Keratinocyte (primary cell): ENCODE data around the gene TMEM52B. TPM values are rescaled to one million over a fixed set of nuclear protein-coding genes. Genes with fewer than 3 reads are reported as not detected.
A peak's percentile ranks its signal among the peaks of the same experiment; 100 is the strongest.

ENCODE experiments used
- DNase-seq: peaks from one replicate; pipeline ENCODE4 v3.0.0-alpha.2; 2011; ENCODE audit warnings: low read depth, missing footprints, low spot score
- FAIRE-seq: peaks from 2 replicates; lab custom pipeline; 2011; peaks lifted over from hg19 to GRCh38; lab: Jason Lieb, UNC
- H2AFZ ChIP-seq: 2 replicates; pipeline ENCODE4 v1.6.0; 2012; ENCODE audit warnings: low read length, control low read depth, inconsistent platforms; ENCODE audit not compliant: control insufficient read depth
- H3K27ac ChIP-seq: 2 replicates; pipeline ENCODE4 v1.5.1; 2011; ENCODE audit warnings: low read length; ENCODE audit not compliant: control insufficient read depth, insufficient read depth
- H3K27me3 ChIP-seq: 3 replicates; pipeline ENCODE4 v1.6.0; 2011; ENCODE audit warnings: low read length; ENCODE audit not compliant: control insufficient read depth, insufficient read depth; ENCODE audit errors: extremely low read depth
- H3K36me3 ChIP-seq, 2 experiments: 2 replicates in 1 of 2; 3 replicates in 1 of 2; pipeline ENCODE4 v1.5.1; 2011; ENCODE audit warnings: low read length in 2 of 2, mild to moderate bottlenecking in 1 of 2; ENCODE audit not compliant: control insufficient read depth in 2 of 2, insufficient read depth in 2 of 2; ENCODE audit errors: extremely low read depth in 1 of 2
- H3K4me1 ChIP-seq: 3 replicates; pipeline ENCODE4 v1.5.1; 2011; ENCODE audit warnings: low read length; ENCODE audit not compliant: control insufficient read depth, insufficient read depth; ENCODE audit errors: extremely low read depth
- H3K4me2 ChIP-seq: 3 replicates; pipeline ENCODE4 v1.6.0; 2011; ENCODE audit warnings: low read depth, low read length; ENCODE audit not compliant: control insufficient read depth, insufficient read depth; ENCODE audit errors: extremely low read depth
- H3K4me3 ChIP-seq, 3 experiments: fragments of 200-600 bp in 1 of 3; sonication (generic) in 1 of 3; 2 replicates in 2 of 3; 3 replicates in 1 of 3; pipeline ENCODE4 v1.5.1; 2011 to 2016; ENCODE audit warnings: low read length in 3 of 3, mild to moderate bottlenecking in 3 of 3, control low read depth in 2 of 3, inconsistent platforms in 1 of 3, low read depth in 1 of 3, mixed read lengths in 1 of 3, mixed run types in 1 of 3, moderate library complexity in 1 of 3; ENCODE audit not compliant: control insufficient read depth in 2 of 3, insufficient read depth in 2 of 3; ENCODE audit errors: extremely low read depth in 1 of 3
- H3K79me2 ChIP-seq: 2 replicates; pipeline ENCODE4 v1.6.0; 2012; ENCODE audit warnings: low read length; ENCODE audit not compliant: control insufficient read depth, insufficient read depth
- H3K9ac ChIP-seq: 3 replicates; pipeline ENCODE4 v1.6.0; 2011; ENCODE audit warnings: low read length; ENCODE audit not compliant: control insufficient read depth, insufficient read depth; ENCODE audit errors: extremely low read depth
- H3K9me1 ChIP-seq: 3 replicates; pipeline ENCODE4 v1.6.0; 2011; ENCODE audit warnings: low read length; ENCODE audit not compliant: control insufficient read depth, insufficient read depth; ENCODE audit errors: extremely low read depth
- H3K9me3 ChIP-seq: 2 replicates; pipeline ENCODE4 v1.5.1; 2012; ENCODE audit warnings: low read depth, low read length; ENCODE audit not compliant: control insufficient read depth
- H4K20me1 ChIP-seq: 3 replicates; pipeline ENCODE4 v1.6.0; 2011; ENCODE audit warnings: low read length; ENCODE audit not compliant: control insufficient read depth, insufficient read depth; ENCODE audit errors: extremely low read depth
- EZH2 ChIP-seq: IDR thresholded peaks from one replicate; pipeline ENCODE4 v1.6.1; 2012; ENCODE audit warnings: inconsistent platforms, mild to moderate bottlenecking, low read length, moderate library complexity
- dilution Hi-C: fragments of 300-500 bp; cut with MboI; formaldehyde crosslinking; loops from one replicate; pipeline ENCODE4 v1.7.0; 2020; ENCODE audit warnings: low sequenced_read_pairs; ENCODE audit not compliant: extremely low pct_ligation_motif_present
- polyA minus RNA-seq, 3 experiments: library from RNA; depleted of rRNA, polyadenylated mRNA; stranded (reverse); fragments of >200 nt; gene quantifications; 1 replicate in 1 of 3; 2 replicates in 1 of 3; 3 replicates in 1 of 3; pipeline ENCODE4 v1.2.3, GENCODE V29; 2011
- polyA plus RNA-seq, 5 experiments: library from polyadenylated mRNA; depleted of rRNA in 3 of 5; stranded (reverse) in 3 of 5; stranded (forward) in 1 of 5; unstranded in 1 of 5; fragments of >200 nt; gene quantifications; 1 replicate in 1 of 5; 2 replicates in 3 of 5; 3 replicates in 1 of 5; pipeline versions ENCODE4 v1.2.1 to v1.2.3, GENCODE V29; 2011 to 2012; ENCODE audit warnings: missing spikeins in 2 of 5, low read depth in 1 of 5, low replicate concordance in 1 of 5
- TF ChIP-seq, protein P1 (sequence below), 3 experiments: IDR thresholded peaks in 1 of 3; conservative IDR thresholded peaks in 1 of 3; optimal IDR thresholded peaks in 1 of 3; 2 replicates in 2 of 3; 3 replicates in 1 of 3; pipeline versions ENCODE3 to v1.5.1; 2011; ENCODE audit warnings: low read length in 3 of 3, mild to moderate bottlenecking in 3 of 3, moderate library complexity in 2 of 3, control low read depth in 1 of 3, inconsistent platforms in 1 of 3; ENCODE audit not compliant: insufficient read depth in 2 of 3; ENCODE audit errors: extremely low read depth in 1 of 3

The TMEM52B gene
- polyA plus RNA-seq (0.03 TPM in 1 of 3 replicates, not detected in the others), polyA minus RNA-seq (0.16 TPM in 1 of 3 replicates, not detected in the others)
- not detected for polyA plus RNA-seq (2011; ENCODE audit: low read depth)
- 0.06 TPM in 1 of 2 replicates, not detected in the other for polyA plus RNA-seq (2011; cell fraction: cytosol; rRNA removed)
- not detected in 2 replicates for polyA plus RNA-seq (2011; cell fraction: nucleus; rRNA removed)
- polyA plus RNA-seq (2012; ENCODE audit: low replicate concordance): not detected in 2 replicates
- polyA minus RNA-seq (2011; cell fraction: cytosol; rRNA and poly(A)+ RNA removed): not detected
- not detected in 2 replicates for polyA minus RNA-seq (2011; cell fraction: nucleus; rRNA and poly(A)+ RNA removed)

DNA sequence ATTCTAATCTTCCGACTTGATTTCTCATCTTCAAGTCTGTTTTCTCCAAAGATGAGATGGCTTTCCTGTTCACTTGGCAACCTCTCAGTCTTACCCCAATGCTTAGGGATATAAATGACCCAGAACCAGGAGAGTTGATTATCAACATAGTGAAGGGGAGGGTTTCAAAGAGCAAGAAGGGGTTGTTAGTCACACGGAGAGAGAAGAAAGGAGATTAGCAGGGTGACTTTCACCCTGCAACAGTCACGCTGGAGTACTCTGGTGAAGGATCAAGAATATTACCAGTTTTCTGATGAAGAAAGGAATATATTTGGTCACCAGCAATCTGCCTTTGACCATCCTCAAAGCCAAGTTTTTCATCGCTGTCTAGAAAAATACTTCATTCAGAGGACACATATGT, at the start of gene TMEM52B:
Gene TMEM52B (plus strand): TSS at position 212 of the 400 bp plus-strand sequence. CDS start 543 bp downstream, outside the sequence.
- H3K4me2 ChIP-seq: peak within 1 kb of the TSS; percentile 49
- H3K9ac ChIP-seq: peak within 1 kb of the TSS; percentile 51
- no peak within 1 kb of the TSS for H3K4me3 ChIP-seq
- H3K27ac ChIP-seq: peak within 1 kb of the TSS; percentile 51
- no peaks in the 10 kb centered on the region for H4K20me1 ChIP-seq
- DNase-seq (no peak), FAIRE-seq (no peak)
- H3K9me1 ChIP-seq: no peaks in the 10 kb centered on the region
- H3K79me2 ChIP-seq: no peaks in the 10 kb centered on the region
- no peaks in the 10 kb centered on the region for H3K9me3 ChIP-seq
- no peak within 1 kb of the TSS for H2AFZ ChIP-seq
- no peak for TF ChIP-seq EZH2
- TF ChIP-seq, protein P1, sequence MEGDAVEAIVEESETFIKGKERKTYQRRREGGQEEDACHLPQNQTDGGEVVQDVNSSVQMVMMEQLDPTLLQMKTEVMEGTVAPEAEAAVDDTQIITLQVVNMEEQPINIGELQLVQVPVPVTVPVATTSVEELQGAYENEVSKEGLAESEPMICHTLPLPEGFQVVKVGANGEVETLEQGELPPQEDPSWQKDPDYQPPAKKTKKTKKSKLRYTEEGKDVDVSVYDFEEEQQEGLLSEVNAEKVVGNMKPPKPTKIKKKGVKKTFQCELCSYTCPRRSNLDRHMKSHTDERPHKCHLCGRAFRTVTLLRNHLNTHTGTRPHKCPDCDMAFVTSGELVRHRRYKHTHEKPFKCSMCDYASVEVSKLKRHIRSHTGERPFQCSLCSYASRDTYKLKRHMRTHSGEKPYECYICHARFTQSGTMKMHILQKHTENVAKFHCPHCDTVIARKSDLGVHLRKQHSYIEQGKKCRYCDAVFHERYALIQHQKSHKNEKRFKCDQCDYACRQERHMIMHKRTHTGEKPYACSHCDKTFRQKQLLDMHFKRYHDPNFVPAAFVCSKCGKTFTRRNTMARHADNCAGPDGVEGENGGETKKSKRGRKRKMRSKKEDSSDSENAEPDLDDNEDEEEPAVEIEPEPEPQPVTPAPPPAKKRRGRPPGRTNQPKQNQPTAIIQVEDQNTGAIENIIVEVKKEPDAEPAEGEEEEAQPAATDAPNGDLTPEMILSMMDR (optimal IDR thresholded peaks at IDR 0.05 in 1 of 3, IDR thresholded peaks at IDR 0.05 in 1 of 3, conservative IDR thresholded peaks at IDR 0.05 in 1 of 3; ENCODE audit: extremely low read depth in 1 of 3, insufficient read depth in 2 of 3, low read length in 3 of 3): no peak
- dilution Hi-C loops: no loop called here
- H3K36me3 ChIP-seq: no peaks in the 10 kb centered on the region
- peaks cover 55% of the 10 kb centered on the region for H3K4me1 ChIP-seq
- no peaks in the 10 kb centered on the region for H3K27me3 ChIP-seq

DNA sequence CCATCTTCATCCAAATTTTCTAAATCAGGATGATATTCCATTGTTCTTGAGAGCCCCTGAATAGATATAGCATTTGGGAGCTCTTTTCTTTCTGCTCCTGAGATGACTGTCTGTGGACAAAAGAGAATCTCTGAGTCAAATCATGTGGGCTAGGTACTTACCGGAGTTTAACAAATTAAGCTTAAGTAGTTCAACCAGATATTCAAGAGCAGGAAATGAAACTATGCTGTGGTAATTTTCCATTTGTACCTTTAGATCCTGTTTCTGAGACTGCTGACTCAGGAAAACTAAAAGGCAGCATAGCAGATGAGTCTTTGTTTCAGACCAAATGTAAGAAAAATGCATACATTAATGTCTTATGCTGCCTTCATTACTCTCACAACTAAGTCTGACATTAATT, 48.8 kb upstream of the TMEM52B start, which contains the start of gene CLEC7A:
Gene CLEC7A (minus strand): TSS at position 158 of the 400 bp plus-strand sequence. CDS start 117 bp downstream, at position 41.
- H3K9ac ChIP-seq: no peak within 1 kb of the TSS
- no peaks in the 10 kb centered on the region for H3K79me2 ChIP-seq
- dilution Hi-C loops: no loop called here
- H2AFZ ChIP-seq: peak within 1 kb of the TSS; percentile 9
- TF ChIP-seq EZH2: no peak
- TF ChIP-seq, protein P1 (optimal IDR thresholded peaks at IDR 0.05 in 1 of 3, IDR thresholded peaks at IDR 0.05 in 1 of 3, conservative IDR thresholded peaks at IDR 0.05 in 1 of 3; ENCODE audit: extremely low read depth in 1 of 3, insufficient read depth in 2 of 3, low read length in 3 of 3): no peak
- peaks cover 4% of the 10 kb centered on the region for H3K4me1 ChIP-seq
- no peaks in the 10 kb centered on the region for H3K27me3 ChIP-seq
- H3K9me3 ChIP-seq: no peaks in the 10 kb centered on the region
- DNase-seq (no peak), FAIRE-seq (peak; percentile 36)
- no peak within 1 kb of the TSS for H3K27ac ChIP-seq
- no peaks in the 10 kb centered on the region for H4K20me1 ChIP-seq
- H3K4me2 ChIP-seq: peak within 1 kb of the TSS; percentile 8
- H3K36me3 ChIP-seq: no peaks in the 10 kb centered on the region
- H3K4me3 ChIP-seq: no peak within 1 kb of the TSS
- H3K9me1 ChIP-seq: no peaks in the 10 kb centered on the region
